ENCODE measurements around the gene HERC3.
A peak's percentile ranks its signal among the peaks of the same experiment; 100 is the strongest.

HERC3 gene

DNA sequence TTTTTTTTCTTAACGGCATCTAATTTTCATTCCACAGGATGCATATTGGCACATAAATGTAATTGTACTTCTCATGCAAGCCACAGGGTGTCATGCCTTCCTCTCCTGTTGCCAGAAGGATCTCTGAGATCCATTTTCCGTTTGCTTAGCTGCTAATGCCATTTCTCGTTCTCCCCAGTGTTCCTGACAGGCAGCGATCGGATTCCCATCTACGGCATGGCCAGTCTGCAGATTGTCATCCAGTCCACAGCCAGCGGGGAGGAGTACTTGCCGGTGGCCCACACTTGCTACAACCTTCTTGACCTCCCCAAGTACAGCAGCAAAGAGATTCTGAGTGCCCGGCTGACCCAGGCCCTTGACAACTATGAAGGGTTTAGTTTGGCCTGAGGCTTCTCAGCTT is 114.3 kb downstream of the HERC3 start:
- Histone ChIP-seq H3K9me2 (ENCODE audit: low read depth, low read length) (no peaks in the 10 kb centered on the region), H4K20me1 (ENCODE audit: insufficient read depth, low read length) (no peaks in the 10 kb centered on the region), H3K9me3 (ENCODE audit: low read length) (no peaks in the 10 kb centered on the region), H3K36me3 (ENCODE audit: insufficient read depth, low read length) (peaks cover 4% of the 10 kb centered on the region; the same call in 1 of the 2 replicates), H3K27ac (ENCODE audit: low read depth, low read length, poor library complexity, severe bottlenecking) (no peak overlapping the region), H3K4me2 (ENCODE audit: low read length) (no peak overlapping the region), H3K4me1 (ENCODE audit: insufficient read depth, low read length, severe bottlenecking) (no peaks in the 10 kb centered on the region), H3K79me2 (ENCODE audit: insufficient read depth, low read length) (no peaks in the 10 kb centered on the region), H3K4me3 (ENCODE audit: low read depth, low read length, poor library complexity, severe bottlenecking) (no peak overlapping the region), H2AFZ (ENCODE audit: low read length) (no peak overlapping the region), H3K9ac (ENCODE audit: low read length) (no peak overlapping the region), H3K27me3 (ENCODE audit: insufficient read depth, low read length) (no peaks in the 10 kb centered on the region), H3F3A (ENCODE audit: insufficient read depth, low read length) (no peaks in the 10 kb centered on the region)
- TF ChIP-seq EZH2 (IDR thresholded peaks at IDR 0.05; ENCODE audit: borderline replicate concordance, low read length): no peak
- TF ChIP-seq, protein P1, sequence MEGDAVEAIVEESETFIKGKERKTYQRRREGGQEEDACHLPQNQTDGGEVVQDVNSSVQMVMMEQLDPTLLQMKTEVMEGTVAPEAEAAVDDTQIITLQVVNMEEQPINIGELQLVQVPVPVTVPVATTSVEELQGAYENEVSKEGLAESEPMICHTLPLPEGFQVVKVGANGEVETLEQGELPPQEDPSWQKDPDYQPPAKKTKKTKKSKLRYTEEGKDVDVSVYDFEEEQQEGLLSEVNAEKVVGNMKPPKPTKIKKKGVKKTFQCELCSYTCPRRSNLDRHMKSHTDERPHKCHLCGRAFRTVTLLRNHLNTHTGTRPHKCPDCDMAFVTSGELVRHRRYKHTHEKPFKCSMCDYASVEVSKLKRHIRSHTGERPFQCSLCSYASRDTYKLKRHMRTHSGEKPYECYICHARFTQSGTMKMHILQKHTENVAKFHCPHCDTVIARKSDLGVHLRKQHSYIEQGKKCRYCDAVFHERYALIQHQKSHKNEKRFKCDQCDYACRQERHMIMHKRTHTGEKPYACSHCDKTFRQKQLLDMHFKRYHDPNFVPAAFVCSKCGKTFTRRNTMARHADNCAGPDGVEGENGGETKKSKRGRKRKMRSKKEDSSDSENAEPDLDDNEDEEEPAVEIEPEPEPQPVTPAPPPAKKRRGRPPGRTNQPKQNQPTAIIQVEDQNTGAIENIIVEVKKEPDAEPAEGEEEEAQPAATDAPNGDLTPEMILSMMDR (IDR thresholded peaks at IDR 0.05; ENCODE audit: low read length): peak; percentile 29; the same call in 1 of the 2 replicates

- Histone ChIP-seq H3K9ac (ENCODE audit: low read length) (no peak overlapping the region), H2AFZ (ENCODE audit: low read length) (no peak overlapping the region), H3F3A (ENCODE audit: insufficient read depth, low read length) (no peaks in the 10 kb centered on the region), H3K9me2 (ENCODE audit: low read depth, low read length) (no peaks in the 10 kb centered on the region), H3K36me3 (ENCODE audit: insufficient read depth, low read length) (peaks cover 5% of the 10 kb centered on the region; the same call in 1 of the 2 replicates), H3K4me1 (ENCODE audit: insufficient read depth, low read length, severe bottlenecking) (no peaks in the 10 kb centered on the region), H4K20me1 (ENCODE audit: insufficient read depth, low read length) (no peaks in the 10 kb centered on the region), H3K27me3 (ENCODE audit: insufficient read depth, low read length) (no peaks in the 10 kb centered on the region), H3K4me3 (ENCODE audit: low read depth, low read length, poor library complexity, severe bottlenecking) (no peak overlapping the region), H3K9me3 (ENCODE audit: low read length) (no peaks in the 10 kb centered on the region), H3K27ac (ENCODE audit: low read depth, low read length, poor library complexity, severe bottlenecking) (no peak overlapping the region), H3K79me2 (ENCODE audit: insufficient read depth, low read length) (no peaks in the 10 kb centered on the region), H3K4me2 (ENCODE audit: low read length) (no peak overlapping the region)
- TF ChIP-seq, protein P1 (IDR thresholded peaks at IDR 0.05; ENCODE audit: low read length): no peak
- TF ChIP-seq EZH2 (IDR thresholded peaks at IDR 0.05; ENCODE audit: borderline replicate concordance, low read length): no peak
Measured at GRCh38 chr4:88709989-88710388, 117.7 kb downstream of the HERC3 start.

- TF ChIP-seq EZH2 (IDR thresholded peaks at IDR 0.05; ENCODE audit: borderline replicate concordance, low read length): no peak
- TF ChIP-seq, protein P1 (IDR thresholded peaks at IDR 0.05; ENCODE audit: low read length): no peak
- no peaks in the 10 kb centered on the region for H4K20me1 ChIP-seq (ENCODE audit: insufficient read depth, low read length)
- no peak overlapping the region for H3K4me2 ChIP-seq (ENCODE audit: low read length)
- H3K36me3 ChIP-seq (ENCODE audit: insufficient read depth, low read length): peaks cover 20% of the 10 kb centered on the region
- H3K4me3 ChIP-seq (ENCODE audit: low read depth, low read length, poor library complexity, severe bottlenecking): no peak overlapping the region
- no peaks in the 10 kb centered on the region for H3K4me1 ChIP-seq (ENCODE audit: insufficient read depth, low read length, severe bottlenecking)
- H3K9ac ChIP-seq (ENCODE audit: low read length): no peak overlapping the region
- H3K79me2 ChIP-seq (ENCODE audit: insufficient read depth, low read length): no peaks in the 10 kb centered on the region
- no peak overlapping the region for H2AFZ ChIP-seq (ENCODE audit: low read length)
- H3K27ac ChIP-seq (ENCODE audit: low read depth, low read length, poor library complexity, severe bottlenecking): no peak overlapping the region
- H3K9me3 ChIP-seq (ENCODE audit: low read length): peaks cover 8% of the 10 kb centered on the region
- H3K27me3 ChIP-seq (ENCODE audit: insufficient read depth, low read length): no peaks in the 10 kb centered on the region
- H3K9me2 ChIP-seq (ENCODE audit: low read depth, low read length): no peaks in the 10 kb centered on the region
- no peaks in the 10 kb centered on the region for H3F3A ChIP-seq (ENCODE audit: insufficient read depth, low read length)
Measured at GRCh38 chr4:88713782-88714181, 121.5 kb downstream of the HERC3 start.
